Posterior cingulate gyrus (tissue), 11 donors: ENCODE measurements around the gene UPP2.
A peak's percentile ranks its signal among the peaks of the same experiment; 100 is the strongest.

Experiments
- DNase-seq, 10 donors: peaks; one replicate each; pipeline versions ENCODE4 v3.0.0 to v3.0.0-alpha.2; 2020 to 2021; ENCODE audit warnings: mixed read lengths in 3 of 10
- intact Hi-C: fragments of 100-400 bp; cut with DNase I; formaldehyde crosslinking; loops from one replicate; pipeline ENCODE4 v1.15.1; 2023

Gene UPP2

DNA sequence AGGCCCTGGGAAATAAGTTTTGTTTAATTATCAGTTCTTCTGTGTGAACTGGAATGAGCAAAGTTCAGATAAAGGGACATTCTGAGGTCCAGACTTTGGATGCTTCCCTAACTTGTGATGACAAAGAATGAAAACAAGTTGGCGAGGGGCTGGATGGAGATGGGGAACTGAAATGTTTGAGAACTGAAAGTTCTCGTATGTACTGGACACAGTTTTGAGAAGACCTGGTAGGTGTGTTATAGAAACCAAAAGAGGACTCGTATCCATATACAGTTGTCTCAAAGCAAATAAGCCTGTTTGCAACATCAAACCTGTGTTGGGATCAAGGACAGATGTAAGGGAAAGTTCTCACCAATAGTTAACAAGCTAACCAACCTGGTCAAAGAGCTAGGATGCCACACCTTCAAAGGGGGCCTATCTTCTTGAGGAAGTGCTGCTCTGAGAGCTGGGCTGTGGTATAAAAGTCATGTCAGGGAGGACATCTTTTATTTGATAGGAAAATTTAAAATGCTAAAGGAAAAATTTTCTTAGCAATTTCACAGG, at the start of gene UPP2:
UPP2 (plus strand) TSS at position 493 of the 543 bp plus-strand sequence. CDS start 188 bp downstream, outside the sequence.
- intact Hi-C loops = no loop called here
- no peak for DNase-seq

DNA sequence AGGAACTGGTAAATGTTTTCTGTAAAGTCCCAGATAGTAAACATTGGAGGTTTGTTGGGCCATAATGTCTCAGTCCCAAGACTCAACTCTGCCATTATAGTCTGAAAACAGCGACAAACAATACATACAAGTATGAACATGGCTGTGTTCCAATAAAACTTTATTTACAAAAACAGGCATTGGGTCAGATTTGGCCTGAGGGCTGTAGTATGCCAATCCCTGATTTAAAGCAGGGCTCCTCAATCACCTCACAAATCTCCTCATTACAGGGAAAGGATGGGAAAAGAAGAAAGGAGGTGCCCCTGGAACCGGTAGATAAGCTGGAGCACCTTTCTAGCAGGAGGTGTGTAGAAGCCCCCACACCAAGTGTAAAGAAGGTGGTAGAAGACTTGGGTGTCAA, 48.9 kb upstream of the UPP2 start:
- intact Hi-C loops = no loop called here

DNA sequence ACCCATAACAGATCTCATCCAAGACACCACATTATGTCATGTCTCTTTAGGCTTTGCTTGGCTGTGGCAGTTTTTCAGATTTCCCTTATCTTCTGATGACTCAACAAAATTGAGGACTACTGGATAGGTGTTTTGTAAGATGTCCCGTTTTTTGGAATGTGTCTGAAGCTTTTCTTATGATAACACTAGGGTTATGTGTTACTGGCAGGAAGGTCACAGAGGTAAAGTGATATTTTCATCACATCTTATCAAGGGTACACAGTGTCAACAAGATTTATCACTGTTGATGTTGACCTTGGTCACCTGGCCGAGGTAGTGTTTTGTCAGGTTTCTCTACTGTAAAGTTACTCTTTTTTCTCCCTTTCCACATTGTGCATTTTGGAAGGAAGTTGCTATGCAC, 44.8 kb upstream of the UPP2 start:
- intact Hi-C loops = no loop called here
- DNase-seq = no peak

More for the DNA sequence above, 48.9 kb upstream of the UPP2 start:
- no peak for DNase-seq

DNA sequence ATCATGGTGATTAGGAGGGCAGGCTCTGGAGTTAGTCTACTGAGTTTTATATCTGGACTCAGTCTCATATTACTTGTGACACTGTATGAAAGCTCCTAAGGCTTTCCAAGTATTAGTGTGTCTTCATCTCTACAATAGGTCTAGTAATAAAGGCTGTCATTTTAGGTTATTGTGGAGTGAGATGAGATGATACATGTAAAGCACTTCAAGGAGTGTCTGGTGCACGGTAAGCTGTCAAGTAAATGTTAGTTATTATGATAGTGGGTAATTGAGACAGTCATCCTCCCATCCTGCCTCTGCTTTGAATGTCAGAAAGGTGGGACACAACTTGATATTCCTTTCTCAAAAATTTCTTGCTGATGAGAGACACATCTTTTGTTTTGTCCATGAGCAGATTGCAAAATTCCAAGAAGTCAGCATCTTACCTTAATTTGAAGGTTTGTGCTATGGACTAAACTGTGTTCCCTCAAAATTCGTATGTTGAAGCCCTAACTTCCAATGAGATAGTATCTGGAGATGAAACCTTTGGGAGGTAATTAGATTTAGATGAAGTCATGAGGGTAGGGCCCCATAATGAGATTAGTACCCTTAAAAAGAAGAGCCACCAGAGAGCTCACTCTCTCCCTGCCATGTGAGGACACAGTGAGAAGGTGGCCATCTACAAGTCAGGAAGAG, 41.4 kb upstream of the UPP2 start:
- DNase-seq = no peak
- intact Hi-C loops = no loop called here

DNA sequence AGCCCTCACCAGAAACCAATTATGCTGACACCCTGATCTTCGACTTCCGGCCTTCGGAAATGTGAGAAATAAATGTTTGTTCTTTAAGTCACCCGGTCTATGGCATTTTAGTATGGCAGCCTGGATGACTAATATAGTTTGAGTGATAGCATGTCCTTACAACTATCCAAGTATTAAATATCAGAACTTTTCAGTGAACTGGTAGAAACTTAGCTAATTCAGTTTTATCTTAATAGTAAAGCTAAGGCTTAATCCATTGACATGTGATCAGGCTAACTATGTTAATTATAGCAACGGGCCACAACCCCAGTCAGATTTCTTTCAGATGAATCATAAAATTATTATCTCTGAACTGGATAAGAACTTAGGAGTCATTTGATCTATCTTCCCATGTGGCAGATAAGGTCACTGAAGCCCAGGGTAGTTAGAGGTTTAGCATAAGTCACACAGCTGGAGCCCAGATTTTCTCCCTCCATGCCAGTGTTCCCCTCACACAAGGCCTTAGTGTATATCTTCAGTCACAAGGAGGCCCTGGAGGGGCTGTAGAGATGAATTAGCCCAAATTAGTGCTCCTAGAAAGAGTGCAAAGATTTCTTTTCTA, 40.7 kb upstream of the UPP2 start:
- intact Hi-C loops = no loop called here
- DNase-seq = no peak

DNA sequence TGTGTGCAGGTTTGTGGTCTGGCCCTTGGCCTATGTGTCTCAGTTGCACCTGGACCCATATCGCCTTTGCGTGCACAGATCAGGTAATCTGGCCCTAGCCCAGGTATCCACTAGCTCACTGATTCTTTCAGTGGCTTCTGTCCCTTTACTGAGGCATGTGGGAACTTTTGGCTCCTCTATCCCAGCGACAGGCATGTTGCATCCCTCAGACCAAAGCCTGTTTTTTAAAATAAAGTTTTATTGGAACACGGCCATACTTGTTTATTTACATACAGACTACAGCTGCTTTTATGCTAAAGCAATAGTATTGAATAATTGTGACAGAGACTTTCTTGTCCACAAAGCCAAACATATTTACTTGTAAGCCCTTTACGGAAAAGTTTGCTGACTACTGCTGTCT, 39.9 kb upstream of the UPP2 start:
- no peak for DNase-seq
- intact Hi-C loops = no loop called here

DNA sequence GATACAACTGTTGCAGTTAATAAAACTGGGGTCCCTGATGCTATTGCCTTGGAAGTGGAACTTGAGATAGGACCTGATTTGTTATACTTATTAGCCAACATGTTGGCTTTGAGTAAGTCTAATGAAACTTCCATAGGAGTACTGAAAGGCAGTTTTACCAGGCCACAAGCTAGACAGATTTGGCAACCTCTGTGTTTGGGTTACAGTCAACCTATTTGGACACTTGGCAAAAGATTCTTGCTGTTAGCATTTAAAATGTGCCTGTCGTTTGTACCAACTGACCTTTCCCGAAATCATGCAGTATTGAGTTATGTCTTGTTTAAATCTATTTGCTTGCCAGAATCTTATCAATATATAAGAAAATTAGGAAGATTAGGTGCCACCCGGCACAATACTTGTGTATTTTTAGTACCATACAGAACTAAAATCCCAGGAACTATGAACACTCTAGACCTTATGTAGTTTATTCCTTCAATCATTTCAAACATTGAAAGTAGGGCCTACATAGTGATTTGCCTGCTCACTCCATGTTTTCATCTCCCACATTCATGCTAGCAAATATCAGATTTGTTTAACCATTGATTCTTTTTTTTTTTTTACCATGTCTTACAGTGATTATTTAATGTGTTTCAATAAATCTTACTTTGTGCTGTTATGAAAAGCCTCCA, 35.5 kb upstream of the UPP2 start:
- no peak for DNase-seq
- intact Hi-C loops = no loop called here

DNA sequence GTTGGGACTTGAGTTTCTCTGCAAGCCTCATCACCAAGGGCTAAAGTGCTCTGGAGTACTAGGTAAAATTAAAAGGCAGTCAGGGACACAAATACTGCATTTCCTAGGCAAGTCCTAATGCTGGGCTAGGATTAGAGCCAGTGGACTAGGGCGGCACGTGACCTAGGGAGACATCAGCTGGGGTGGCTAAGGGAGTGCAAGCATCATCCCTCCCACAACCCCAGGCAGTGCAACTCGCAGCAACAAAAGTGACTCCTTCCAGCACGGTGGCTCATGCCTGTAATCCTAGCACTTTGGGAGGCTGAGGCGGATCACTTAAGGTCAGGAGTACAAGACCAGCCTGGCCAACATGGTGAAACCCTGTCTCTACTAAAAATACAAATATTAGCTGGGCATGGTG, 30.7 kb upstream of the UPP2 start:
- DNase-seq = peak in 1 of 10 donors; percentile 44
- intact Hi-C loops = no loop called here

DNA sequence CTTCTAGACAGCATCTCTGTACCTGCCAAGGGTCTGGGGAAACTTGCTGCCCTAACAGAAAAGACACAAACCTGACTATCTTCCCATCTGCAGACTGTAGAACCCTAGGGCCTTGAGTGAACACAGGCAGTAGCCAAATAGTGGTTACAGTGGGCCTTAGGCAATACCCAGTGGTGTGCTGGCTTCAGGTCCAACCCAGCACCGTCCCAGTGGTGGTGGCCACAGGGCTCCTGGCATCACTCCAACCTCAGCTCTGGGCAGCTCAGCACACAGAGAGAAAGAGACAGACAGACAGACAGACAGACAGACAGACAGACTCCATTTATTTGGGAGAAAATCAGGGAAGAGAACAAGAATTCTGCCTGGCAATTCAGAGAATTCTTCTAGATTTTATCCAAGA, 29.3 kb upstream of the UPP2 start:
- DNase-seq = peak in 1 of 10 donors; percentile 71

DNA sequence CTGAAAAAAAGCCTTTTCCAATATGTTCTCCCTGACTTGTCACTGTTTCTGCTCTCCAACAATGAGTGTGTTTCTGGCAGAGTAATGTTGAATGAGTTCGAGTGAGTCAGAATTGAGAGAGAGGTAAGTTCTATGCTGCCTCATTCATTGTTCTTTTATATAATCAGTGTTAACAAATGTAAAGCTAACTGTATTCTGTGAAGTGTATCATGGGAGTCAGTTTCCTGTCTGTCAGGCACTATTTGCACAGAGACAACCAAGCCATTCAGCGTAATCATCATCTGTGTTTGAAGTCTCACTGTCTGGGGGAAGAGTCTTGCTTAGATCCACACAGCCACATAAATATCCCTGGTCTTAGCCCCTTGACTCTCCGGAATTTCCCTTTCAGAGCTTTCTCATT, 22.0 kb upstream of the UPP2 start:
- no peak for DNase-seq
- intact Hi-C loops = no loop called here

More for the DNA sequence above, 29.3 kb upstream of the UPP2 start:
- intact Hi-C loops = no loop called here

DNA sequence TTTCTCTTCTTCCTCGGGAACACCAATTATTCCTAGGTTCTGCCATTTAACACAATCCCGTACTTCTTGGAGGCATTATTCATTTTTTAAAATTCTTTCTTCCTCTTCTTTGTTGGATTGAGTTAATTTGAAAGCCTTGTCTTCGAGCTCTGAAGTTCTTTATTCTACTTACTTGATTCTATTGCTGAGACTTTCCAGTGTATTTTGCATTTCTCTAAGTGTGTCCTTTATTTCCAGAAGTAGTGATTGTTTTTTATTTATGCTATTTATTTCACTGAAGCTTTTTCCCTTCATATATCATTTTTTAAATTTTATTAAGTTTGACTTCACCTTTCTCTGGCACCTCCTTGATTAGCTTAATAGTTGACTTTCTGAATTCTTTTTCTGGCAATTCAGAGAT, 13.6 kb upstream of the UPP2 start:
- intact Hi-C loops = no loop called here
- DNase-seq = no peak

DNA sequence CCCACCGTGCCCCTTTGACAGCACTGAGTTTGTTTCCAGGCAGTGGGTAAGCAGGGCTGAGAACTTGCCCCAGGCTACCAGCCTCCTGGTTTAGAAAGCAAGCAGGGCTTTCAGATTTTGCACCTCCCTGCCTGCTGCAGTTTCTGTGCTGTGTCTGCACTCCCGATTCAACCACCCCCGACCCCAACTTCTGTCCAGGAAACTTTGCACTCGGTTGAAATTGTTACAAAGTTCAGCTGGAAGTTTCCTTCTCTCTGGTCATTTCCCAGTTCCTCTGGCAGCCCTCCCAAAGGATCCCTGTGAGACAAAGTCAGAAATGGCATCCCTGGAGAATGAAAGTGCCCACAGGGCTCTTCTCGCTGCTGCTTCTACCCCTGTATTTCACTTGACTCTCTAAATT, 12.4 kb upstream of the UPP2 start:
- intact Hi-C loops = no loop called here
- no peak for DNase-seq

DNA sequence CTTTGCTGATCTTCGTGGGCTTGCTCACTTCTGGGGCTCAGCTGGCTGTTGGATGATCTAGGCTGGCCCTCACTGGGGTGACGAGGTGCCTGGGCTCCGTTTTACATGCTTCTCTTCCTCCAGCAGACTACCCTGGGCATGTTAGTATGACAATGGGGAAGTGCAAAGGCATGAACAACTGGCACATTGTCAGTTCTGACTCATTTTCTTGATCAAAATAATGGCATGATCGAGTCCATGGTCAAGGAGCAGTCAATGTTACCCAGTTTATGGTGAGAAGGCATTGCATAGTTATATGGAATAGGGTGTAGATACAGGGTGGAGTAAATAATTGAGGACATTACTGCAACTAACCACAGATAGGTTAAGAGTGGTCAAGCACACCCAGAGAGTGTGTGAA, 10.0 kb upstream of the UPP2 start:
- no peak for DNase-seq
- intact Hi-C loops = no loop called here

DNA sequence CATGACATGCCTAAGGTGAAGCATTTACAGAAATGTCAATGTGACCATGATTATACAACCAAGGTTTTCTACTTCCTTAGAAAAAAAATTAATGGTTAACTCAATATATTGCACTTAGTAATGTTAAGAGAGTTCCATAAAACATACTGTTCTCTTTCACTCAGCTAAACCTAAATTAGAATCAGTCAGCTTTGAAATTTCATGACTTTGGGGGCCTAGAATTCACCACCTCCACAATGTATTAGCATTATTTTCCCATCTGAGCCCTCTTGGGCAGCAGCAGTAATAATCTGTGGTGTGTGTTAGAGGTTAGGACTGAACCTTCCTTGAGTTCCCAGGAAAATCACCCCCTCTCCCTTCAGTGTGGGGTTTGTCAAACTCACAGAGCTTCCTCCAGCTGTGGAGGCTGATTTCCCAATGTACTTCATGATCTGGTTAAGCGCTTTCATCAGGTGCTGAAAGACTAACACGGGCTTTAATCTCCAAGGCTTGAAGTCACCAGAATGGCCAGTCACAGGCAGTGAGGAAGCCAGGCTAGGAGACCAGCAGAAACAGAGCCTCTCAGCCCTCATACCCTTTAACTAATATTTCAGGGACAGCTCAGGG, 7.1 kb upstream of the UPP2 start:
- DNase-seq = no peak
- intact Hi-C loops = no loop called here

DNA sequence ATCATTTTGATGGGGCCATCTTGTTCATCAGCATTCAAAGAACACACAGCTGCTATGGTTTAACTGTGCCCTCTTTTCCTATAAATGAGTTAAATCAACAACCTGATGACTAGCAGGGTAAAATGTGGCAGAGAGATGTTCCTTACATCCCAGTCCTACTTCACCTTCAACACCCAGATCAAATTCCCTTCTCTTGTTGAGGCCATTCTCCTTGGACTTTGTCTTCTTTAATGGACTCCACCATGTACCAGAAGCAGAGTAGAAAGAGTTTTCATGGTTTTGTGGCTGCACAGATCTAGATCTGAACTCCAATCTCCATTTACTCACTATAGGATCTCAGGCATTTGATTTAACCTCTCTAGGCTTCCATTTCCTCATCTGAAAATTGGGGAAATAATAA, 6.4 kb upstream of the UPP2 start:
- no peak for DNase-seq
- intact Hi-C loops = no loop called here

DNA sequence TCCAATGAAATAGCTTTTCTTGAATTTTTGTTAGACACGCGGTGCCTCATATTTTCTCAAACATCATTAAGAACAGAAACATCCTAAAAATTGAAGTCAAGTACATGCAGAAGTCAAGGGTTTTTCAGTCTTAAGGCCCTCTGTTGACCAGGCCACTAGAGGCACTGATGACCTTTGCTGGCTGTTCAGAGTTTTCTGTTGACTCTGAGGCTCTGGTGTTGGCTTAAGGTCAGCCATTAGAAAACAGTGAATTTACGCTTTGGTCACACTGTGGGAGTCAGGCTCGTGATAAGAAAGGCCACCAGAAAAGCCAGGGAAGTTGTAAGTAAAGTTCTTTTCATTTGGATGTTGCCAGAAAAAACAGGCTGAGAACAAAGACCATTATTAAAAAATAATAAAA, 5.8 kb upstream of the UPP2 start:
- DNase-seq = no peak
- intact Hi-C loops = no loop called here

DNA sequence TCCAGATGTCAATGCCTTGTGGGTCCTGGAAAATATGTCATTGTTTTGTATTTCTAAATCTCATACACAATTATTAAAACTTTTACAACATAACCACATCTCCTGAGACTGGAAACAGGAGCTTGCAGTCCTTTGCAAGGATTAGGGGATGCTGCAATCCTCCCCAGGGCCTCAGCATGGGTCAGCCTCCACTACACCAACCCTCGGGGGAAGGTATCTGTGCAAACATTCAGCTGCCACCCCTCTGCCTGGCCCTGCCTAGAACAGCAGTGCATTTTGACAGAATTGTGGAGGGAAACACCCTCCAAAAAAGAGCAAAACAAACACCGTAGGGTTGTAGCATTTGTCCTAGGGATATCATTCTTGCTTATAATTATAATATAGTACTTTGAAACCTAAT, 4.2 kb upstream of the UPP2 start:
- no peak for DNase-seq
- intact Hi-C loops = no loop called here

DNA sequence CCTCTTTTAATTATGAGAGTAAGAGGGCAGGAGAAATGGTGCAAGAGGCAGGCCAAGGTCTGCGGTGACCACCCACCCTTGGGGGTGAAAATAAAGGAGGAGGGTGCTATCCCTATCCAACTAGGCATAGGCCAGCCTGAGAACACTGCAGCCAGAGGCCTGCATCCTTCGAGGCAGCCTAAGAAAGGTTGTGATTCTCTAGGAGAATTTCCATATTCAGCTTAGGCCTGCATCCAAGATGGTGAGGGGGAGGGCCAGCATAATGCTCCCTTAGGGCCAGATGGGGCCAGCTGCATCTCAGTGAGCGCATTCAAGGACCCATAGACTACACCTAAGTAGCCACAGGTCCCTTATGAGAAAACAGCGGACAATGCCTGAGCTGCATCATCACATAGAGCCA, 3.5 kb upstream of the UPP2 start:
- intact Hi-C loops = no loop called here

DNA sequence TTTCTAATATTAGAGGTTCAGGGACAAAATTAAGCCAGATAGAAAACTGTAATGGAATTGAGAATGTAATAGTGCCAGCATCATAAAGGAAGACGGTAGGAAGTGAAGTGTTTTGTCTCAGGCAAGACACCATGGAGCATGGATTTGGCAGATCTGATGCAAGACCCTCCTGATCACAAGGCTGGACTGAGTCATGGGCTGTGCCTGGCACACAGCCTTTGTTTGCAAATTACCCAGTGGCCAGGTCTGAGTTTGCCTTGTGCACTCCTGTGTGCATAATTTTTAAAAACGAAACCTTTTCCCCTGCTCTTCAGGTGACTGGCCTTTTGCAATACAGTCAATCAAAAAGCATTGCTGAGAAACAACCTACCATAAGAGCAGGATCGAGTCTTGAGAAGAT, 2.0 kb upstream of the UPP2 start:
- intact Hi-C loops = no loop called here
- DNase-seq = no peak

More for the DNA sequence above, 3.5 kb upstream of the UPP2 start:
- no peak for DNase-seq

DNA sequence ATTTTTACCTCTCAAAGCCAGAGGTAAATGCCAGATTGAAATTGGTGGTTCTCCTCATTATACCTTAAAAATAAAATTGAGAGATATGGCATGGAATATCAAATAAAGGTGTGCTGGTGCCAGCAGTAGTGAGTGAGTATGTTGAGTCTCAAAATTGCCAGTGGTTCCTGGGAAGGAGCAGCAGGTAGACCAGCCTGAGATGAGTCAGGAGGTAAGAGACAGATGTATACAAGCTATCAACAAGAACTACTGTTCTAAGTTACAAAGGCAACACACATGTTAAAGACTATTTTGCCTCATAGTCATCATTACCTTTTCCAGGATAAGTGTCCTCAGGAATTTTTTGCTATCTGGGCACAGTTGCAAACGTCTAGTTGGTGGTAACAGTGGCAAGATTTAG, 1.3 kb upstream of the UPP2 start:
- intact Hi-C loops = no loop called here
- no peak for DNase-seq

DNA sequence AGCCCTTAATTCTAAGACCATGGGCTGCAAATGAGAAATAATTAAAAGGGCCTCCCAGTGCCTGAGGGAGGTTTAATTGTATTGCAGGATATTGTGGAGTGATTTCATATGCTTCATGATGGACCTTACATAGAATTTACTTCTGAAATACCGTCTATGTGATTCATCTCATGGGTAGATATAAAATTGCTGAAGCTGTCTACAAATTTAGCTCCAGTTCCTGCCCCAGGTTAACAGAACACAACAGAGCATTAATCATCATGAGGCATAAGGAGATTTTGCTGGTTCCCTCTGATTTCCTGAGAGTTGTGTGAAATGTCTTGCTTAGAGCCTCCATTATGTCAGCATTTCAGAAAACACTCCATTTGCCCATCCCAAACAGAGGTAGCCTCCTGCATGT, 770 bp downstream of the UPP2 start:
- DNase-seq = no peak
- intact Hi-C loops = no loop called here
